Transverse colon (tissue), 4 donors: ENCODE results near the gene RAPGEF6. TPM values are rescaled to one million over a fixed set of nuclear protein-coding genes. Genes with fewer than 3 reads are reported as not detected.
A peak's percentile ranks its signal among the peaks of the same experiment; 100 is the strongest.

Experiments
- DNase-seq: peaks from one replicate; pipeline ENCODE4 v3.0.0-alpha.2; 2019
- H3K27ac ChIP-seq, 4 donors: fragments of 200-600 bp; sonication (generic); 2 replicates each; pipeline ENCODE4 v1.5.1; 2016 to 2018; ENCODE audit warnings: inconsistent platforms in 4 of 4
- H3K27me3 ChIP-seq: fragments of 200-600 bp; sonication (generic); 2 replicates; pipeline ENCODE4 v1.5.1; 2017; ENCODE audit warnings: inconsistent platforms
- H3K36me3 ChIP-seq, 4 donors: fragments of 200-600 bp; sonication (generic); 2 replicates each; pipeline ENCODE4 v1.5.1; 2017 to 2019; ENCODE audit warnings: inconsistent platforms in 4 of 4
- H3K4me1 ChIP-seq, 4 donors: fragments of 200-600 bp; sonication (generic); 2 replicates each; pipeline ENCODE4 v1.5.1; 2017 to 2020; ENCODE audit warnings: inconsistent platforms in 4 of 4
- H3K4me3 ChIP-seq, 4 donors: fragments of 200-600 bp; sonication (generic); 1 replicate in 1 of 4; 2 replicates in 3 of 4; pipeline versions ENCODE4 v1.5.1 to v1.6.1; 2017 to 2019; ENCODE audit warnings: inconsistent platforms in 4 of 4
- H3K9me3 ChIP-seq, 2 donors: fragments of 200-600 bp; sonication (generic); 2 replicates each; pipeline ENCODE4 v1.5.1; 2017 to 2019; ENCODE audit warnings: inconsistent platforms in 2 of 2
- CTCF ChIP-seq, 5 experiments: fragments of 200-600 bp in 3 of 5; fragments of 450-650 bp in 2 of 5; sonication (generic) in 3 of 5; IDR thresholded peaks; 1 replicate in 2 of 5; 2 replicates in 3 of 5; pipeline ENCODE4 v1.5.1; 2016 to 2017; ENCODE audit warnings: antibody characterized with exemption in 5 of 5, inconsistent platforms in 3 of 5, mild to moderate bottlenecking in 2 of 5, moderate library complexity in 1 of 5
- EP300 ChIP-seq: sonication (generic); formaldehyde crosslinking; IDR thresholded peaks from one replicate; pipeline ENCODE4 v1.6.1; 2017; ENCODE audit warnings: antibody characterized with exemption, low read depth
- POLR2A ChIP-seq: fragments of 450-650 bp; IDR thresholded peaks from one replicate; pipeline ENCODE4 v1.6.1; 2016; ENCODE audit warnings: antibody characterized with exemption, mild to moderate bottlenecking, moderate library complexity
- POLR2AphosphoS5 ChIP-seq, 3 donors: sonication (generic); formaldehyde crosslinking; IDR thresholded peaks; one replicate each; pipeline ENCODE4 v1.6.1; 2016; ENCODE audit warnings: antibody characterized with exemption in 3 of 3
- WGBS, 2 donors: methylation state at CpG; one replicate each; pipeline ENCODE4 v1.1.5; 2018; ENCODE audit warnings: low coverage in 1 of 2; 5-methylcytosine and 5-hydroxymethylcytosine counted together
- in situ Hi-C, 4 donors: fragments of 200-750 bp; cut with MboI; loops; one replicate each; pipeline versions ENCODE4 v1.15.0 to v1.15.1; 2017; ENCODE audit warnings: low sequenced_read_pairs in 3 of 4, low pct_ligation_motif_present in 1 of 4, low pct_unique_long_range_greater_than_20kb in 1 of 4
- intact Hi-C: fragments of 100-400 bp; cut with DNase I; formaldehyde crosslinking; loops from one replicate; pipeline ENCODE4 v1.15.1; 2023; ENCODE audit warnings: low total_unique reads
- small RNA-seq, 4 donors: library from RNA; depleted of rRNA; stranded (forward); fragments of <200 nt; gene quantifications; one replicate each; pipeline ENCODE3, GENCODE V24; 2016
- total RNA-seq, 4 donors: library from RNA; depleted of rRNA; stranded (reverse); fragments of >200 nt; gene quantifications; one replicate each; pipeline ENCODE4 v1.1.0, GENCODE V29; 2016

The RAPGEF6 gene
- total RNA-seq, 4 donors from 2014 or later: 21.3 to 40.3 (median 35.9) TPM

- H3K4me1 ChIP-seq: peaks cover 5 to 52% (median 20%) of the 10 kb centered on the region in 4 donors
- no peak overlapping the region for H3K4me3 ChIP-seq
- DNase-seq: no peak
- H3K27me3 ChIP-seq: no peaks in the 10 kb centered on the region
- TF ChIP-seq POLR2AphosphoS5 (IDR thresholded peaks at IDR 0.05) (no peak), POLR2A (no peak), CTCF (IDR thresholded peaks at IDR 0.05) (no peak), EP300 (no peak)
- no peaks in the 10 kb centered on the region for H3K36me3 ChIP-seq
- WGBS, 2 donors: 74 to 82% methylated on average over 2 of the region's 2 CpGs
- no peaks in the 10 kb centered on the region for H3K9me3 ChIP-seq
- intact Hi-C loops: no loop called here
- in situ Hi-C loops: loop anchor here in 2 of 4 donors (10.0 to 25.0 kb wide), 2 partner anchors 211 to 213 kb away; partner anchors contain the start of genes HINT1 (in 2 of the 2) and LYRM7 (in 1 of the 2)
- H3K27ac ChIP-seq: peak overlapping the region in 2 of 4 donors; percentile 39 to 43
These were observed 259.7 kb downstream of the RAPGEF6 start for GRCh38 chr5:131375351-131375750.

Small RNA genes lying within 50 kb of the gene (small RNA-seq; reads per million reads assigned to genes)
- gene RF02271: 0 reads per million in 4 donors

Other genes starting within 250 kb of the RAPGEF6 start
- gene FNIP1, start 161.8 kb upstream of the RAPGEF6 start, total RNA-seq: 10 to 100 TPM; 24.3 to 54.9 (median 40.8) TPM